ENCODE measurements around the gene RNF40. TPM values are rescaled to one million over a fixed set of nuclear protein-coding genes. Genes with fewer than 3 reads are reported as not detected.

The RNF40 gene
- total and polyA plus RNA-seq, 2 of the 8 experiments (the other 6 are each of a cell fraction or from before 2014, with no cell fraction given): 38.5 to 68.7 TPM

- TF ChIP-seq KDM4A (IDR thresholded peaks at IDR 0.05; ENCODE audit: low read depth, low read length, severe bottlenecking): no peak
- TF ChIP-seq JUN (IDR thresholded peaks at IDR 0.05; ENCODE audit: low read depth, low read length): no peak
- no peak for TF ChIP-seq SIN3A (conservative IDR thresholded peaks at IDR 0.05 in 1 of 2, IDR thresholded peaks at IDR 0.05 in 1 of 2; ENCODE audit: low read depth in 1 of 2, low read length in 2 of 2)
- no peak for TF ChIP-seq E2F6 (IDR thresholded peaks at IDR 0.05)
- TF ChIP-seq SIRT6 (IDR thresholded peaks at IDR 0.05; ENCODE audit: low read length): no peak
Observed at GRCh38 chr16:30764086-30764485, 2.0 kb downstream of the RNF40 start (continued).

All from H1 (cell line).